ENCODE results near the gene GSTM1.

Gene GSTM1

GRCh38 chr1:109687641-109688499, at the start of gene GSTM1:
Gene GSTM1 (plus strand): TSS chr1:109687817. CDS start chr1:109687874, 57 bp downstream.
- no peaks in the 10 kb centered on the region for H3K27me3 ChIP-seq (ENCODE audit: insufficient read depth, low read length)
- no peaks in the 10 kb centered on the region for H3K4me1 ChIP-seq (ENCODE audit: control insufficient read depth, insufficient read depth, low read length, unreplicated experiment)
- no peak within 1 kb of the TSS for H3K27ac ChIP-seq (ENCODE audit: low read depth, low read length)
- H2AFZ ChIP-seq (ENCODE audit: low read length, unreplicated experiment) = no peak within 1 kb of the TSS
- no peaks in the 10 kb centered on the region for H3K79me2 ChIP-seq (ENCODE audit: control insufficient read depth, insufficient read depth, low read length, unreplicated experiment)
- no peak within 1 kb of the TSS for H3K4me3 ChIP-seq (ENCODE audit: low read depth, low read length)
- no peaks in the 10 kb centered on the region for H3K36me3 ChIP-seq (ENCODE audit: insufficient read depth, low read length)

- H3K27me3 ChIP-seq (ENCODE audit: insufficient read depth, low read length) = no peaks in the 10 kb centered on the region
- peaks cover 20% of the 10 kb centered on the region for H3K4me1 ChIP-seq (ENCODE audit: control insufficient read depth, insufficient read depth, low read length, unreplicated experiment)
- no peaks in the 10 kb centered on the region for H3K79me2 ChIP-seq (ENCODE audit: control insufficient read depth, insufficient read depth, low read length, unreplicated experiment)
- H3K36me3 ChIP-seq (ENCODE audit: insufficient read depth, low read length) = no peaks in the 10 kb centered on the region
- H3K27ac ChIP-seq (ENCODE audit: low read depth, low read length) = no peak overlapping the region
- no peak overlapping the region for H2AFZ ChIP-seq (ENCODE audit: low read length, unreplicated experiment)
- no peak overlapping the region for H3K4me3 ChIP-seq (ENCODE audit: low read depth, low read length)
Observed at GRCh38 chr1:109639063-109639840, 48.4 kb upstream of the GSTM1 start.

- Histone ChIP-seq H3K4me3 (ENCODE audit: low read depth, low read length) (no peak overlapping the region), H3K27ac (ENCODE audit: low read depth, low read length) (no peak overlapping the region), H3K27me3 (ENCODE audit: insufficient read depth, low read length) (no peaks in the 10 kb centered on the region), H3K36me3 (ENCODE audit: insufficient read depth, low read length) (no peaks in the 10 kb centered on the region), H3K79me2 (ENCODE audit: control insufficient read depth, insufficient read depth, low read length, unreplicated experiment) (no peaks in the 10 kb centered on the region), H3K4me1 (ENCODE audit: control insufficient read depth, insufficient read depth, low read length, unreplicated experiment) (peaks cover 20% of the 10 kb centered on the region), H2AFZ (ENCODE audit: low read length, unreplicated experiment) (no peak overlapping the region)
Observed at GRCh38 chr1:109639841-109640184, 47.8 kb upstream of the GSTM1 start.

GRCh38 chr1:109640285-109640865, 47.2 kb upstream of the GSTM1 start:
- Histone ChIP-seq H3K79me2 (ENCODE audit: control insufficient read depth, insufficient read depth, low read length, unreplicated experiment) (no peaks in the 10 kb centered on the region), H3K4me3 (ENCODE audit: low read depth, low read length) (no peak overlapping the region), H2AFZ (ENCODE audit: low read length, unreplicated experiment) (no peak overlapping the region), H3K27me3 (ENCODE audit: insufficient read depth, low read length) (no peaks in the 10 kb centered on the region), H3K36me3 (ENCODE audit: insufficient read depth, low read length) (no peaks in the 10 kb centered on the region), H3K4me1 (ENCODE audit: control insufficient read depth, insufficient read depth, low read length, unreplicated experiment) (peaks cover 20% of the 10 kb centered on the region), H3K27ac (ENCODE audit: low read depth, low read length) (no peak overlapping the region)

- no peak overlapping the region for H2AFZ ChIP-seq (ENCODE audit: low read length, unreplicated experiment)
- peaks cover 12% of the 10 kb centered on the region for H3K4me1 ChIP-seq (ENCODE audit: control insufficient read depth, insufficient read depth, low read length, unreplicated experiment)
- H3K27ac ChIP-seq (ENCODE audit: low read depth, low read length) = no peak overlapping the region
- no peaks in the 10 kb centered on the region for H3K27me3 ChIP-seq (ENCODE audit: insufficient read depth, low read length)
- H3K4me3 ChIP-seq (ENCODE audit: low read depth, low read length) = no peak overlapping the region
- no peaks in the 10 kb centered on the region for H3K36me3 ChIP-seq (ENCODE audit: insufficient read depth, low read length)
- no peaks in the 10 kb centered on the region for H3K79me2 ChIP-seq (ENCODE audit: control insufficient read depth, insufficient read depth, low read length, unreplicated experiment)
Observed at GRCh38 chr1:109641078-109641740, 46.4 kb upstream of the GSTM1 start.

- Histone ChIP-seq H3K4me1 (ENCODE audit: control insufficient read depth, insufficient read depth, low read length, unreplicated experiment) (peaks cover 5% of the 10 kb centered on the region), H3K27me3 (ENCODE audit: insufficient read depth, low read length) (no peaks in the 10 kb centered on the region), H3K4me3 (ENCODE audit: low read depth, low read length) (no peak overlapping the region), H2AFZ (ENCODE audit: low read length, unreplicated experiment) (no peak overlapping the region), H3K79me2 (ENCODE audit: control insufficient read depth, insufficient read depth, low read length, unreplicated experiment) (no peaks in the 10 kb centered on the region), H3K27ac (ENCODE audit: low read depth, low read length) (no peak overlapping the region), H3K36me3 (ENCODE audit: insufficient read depth, low read length) (no peaks in the 10 kb centered on the region)
Observed at GRCh38 chr1:109641861-109642260, 45.8 kb upstream of the GSTM1 start.

- no peak overlapping the region for H2AFZ ChIP-seq (ENCODE audit: low read length, unreplicated experiment)
- no peaks in the 10 kb centered on the region for H3K36me3 ChIP-seq (ENCODE audit: insufficient read depth, low read length)
- no peak overlapping the region for H3K27ac ChIP-seq (ENCODE audit: low read depth, low read length)
- no peaks in the 10 kb centered on the region for H3K79me2 ChIP-seq (ENCODE audit: control insufficient read depth, insufficient read depth, low read length, unreplicated experiment)
- no peak overlapping the region for H3K4me3 ChIP-seq (ENCODE audit: low read depth, low read length)
- no peaks in the 10 kb centered on the region for H3K27me3 ChIP-seq (ENCODE audit: insufficient read depth, low read length)
- H3K4me1 ChIP-seq (ENCODE audit: control insufficient read depth, insufficient read depth, low read length, unreplicated experiment) = peaks cover 4% of the 10 kb centered on the region
Observed at GRCh38 chr1:109642626-109643025, 45.0 kb upstream of the GSTM1 start.

- Histone ChIP-seq H3K79me2 (ENCODE audit: control insufficient read depth, insufficient read depth, low read length, unreplicated experiment) (no peaks in the 10 kb centered on the region), H3K36me3 (ENCODE audit: insufficient read depth, low read length) (no peaks in the 10 kb centered on the region), H2AFZ (ENCODE audit: low read length, unreplicated experiment) (peak overlapping the region; percentile 76), H3K4me3 (ENCODE audit: low read depth, low read length) (no peak overlapping the region), H3K27me3 (ENCODE audit: insufficient read depth, low read length) (no peaks in the 10 kb centered on the region), H3K27ac (ENCODE audit: low read depth, low read length) (no peak overlapping the region), H3K4me1 (ENCODE audit: control insufficient read depth, insufficient read depth, low read length, unreplicated experiment) (peaks cover 4% of the 10 kb centered on the region)
Observed at GRCh38 chr1:109643385-109644230, 44.0 kb upstream of the GSTM1 start.

- no peak overlapping the region for H2AFZ ChIP-seq (ENCODE audit: low read length, unreplicated experiment)
- H3K36me3 ChIP-seq (ENCODE audit: insufficient read depth, low read length) = no peaks in the 10 kb centered on the region
- no peaks in the 10 kb centered on the region for H3K79me2 ChIP-seq (ENCODE audit: control insufficient read depth, insufficient read depth, low read length, unreplicated experiment)
- peaks cover 4% of the 10 kb centered on the region for H3K4me1 ChIP-seq (ENCODE audit: control insufficient read depth, insufficient read depth, low read length, unreplicated experiment)
- no peaks in the 10 kb centered on the region for H3K27me3 ChIP-seq (ENCODE audit: insufficient read depth, low read length)
- H3K27ac ChIP-seq (ENCODE audit: low read depth, low read length) = no peak overlapping the region
- H3K4me3 ChIP-seq (ENCODE audit: low read depth, low read length) = no peak overlapping the region
Observed at GRCh38 chr1:109644670-109645069, 42.9 kb upstream of the GSTM1 start.

- Histone ChIP-seq H3K27me3 (ENCODE audit: insufficient read depth, low read length) (peaks cover 11% of the 10 kb centered on the region; the same call in 1 of the 2 replicates), H3K4me3 (ENCODE audit: low read depth, low read length) (peak overlapping the region; percentile 72), H2AFZ (ENCODE audit: low read length, unreplicated experiment) (peak overlapping the region; percentile 84), H3K36me3 (ENCODE audit: insufficient read depth, low read length) (no peaks in the 10 kb centered on the region), H3K79me2 (ENCODE audit: control insufficient read depth, insufficient read depth, low read length, unreplicated experiment) (no peaks in the 10 kb centered on the region), H3K27ac (ENCODE audit: low read depth, low read length) (no peak overlapping the region), H3K4me1 (ENCODE audit: control insufficient read depth, insufficient read depth, low read length, unreplicated experiment) (peaks cover 14% of the 10 kb centered on the region)
Observed at GRCh38 chr1:109649491-109649914, 38.1 kb upstream of the GSTM1 start.

Data from ACC112 (cell line).